ENCODE data around the gene TMEFF2. TPM values are rescaled to one million over a fixed set of nuclear protein-coding genes. Genes with fewer than 3 reads are reported as not detected.

TMEFF2 gene
- total and polyA plus RNA-seq, 8 donors = 0.18 to 1.0 (median 0.39) TPM; not detected in 2

- peaks cover 12% of the 10 kb centered on the region in 2 donors for H3K4me1 ChIP-seq
- H3K4me3 ChIP-seq = no peak overlapping the region
- H3K27ac ChIP-seq = no peak overlapping the region
- no peak for DNase-seq
- intact Hi-C loops (cut with DNase I) = no loop called here
- TF ChIP-seq, protein P1, sequence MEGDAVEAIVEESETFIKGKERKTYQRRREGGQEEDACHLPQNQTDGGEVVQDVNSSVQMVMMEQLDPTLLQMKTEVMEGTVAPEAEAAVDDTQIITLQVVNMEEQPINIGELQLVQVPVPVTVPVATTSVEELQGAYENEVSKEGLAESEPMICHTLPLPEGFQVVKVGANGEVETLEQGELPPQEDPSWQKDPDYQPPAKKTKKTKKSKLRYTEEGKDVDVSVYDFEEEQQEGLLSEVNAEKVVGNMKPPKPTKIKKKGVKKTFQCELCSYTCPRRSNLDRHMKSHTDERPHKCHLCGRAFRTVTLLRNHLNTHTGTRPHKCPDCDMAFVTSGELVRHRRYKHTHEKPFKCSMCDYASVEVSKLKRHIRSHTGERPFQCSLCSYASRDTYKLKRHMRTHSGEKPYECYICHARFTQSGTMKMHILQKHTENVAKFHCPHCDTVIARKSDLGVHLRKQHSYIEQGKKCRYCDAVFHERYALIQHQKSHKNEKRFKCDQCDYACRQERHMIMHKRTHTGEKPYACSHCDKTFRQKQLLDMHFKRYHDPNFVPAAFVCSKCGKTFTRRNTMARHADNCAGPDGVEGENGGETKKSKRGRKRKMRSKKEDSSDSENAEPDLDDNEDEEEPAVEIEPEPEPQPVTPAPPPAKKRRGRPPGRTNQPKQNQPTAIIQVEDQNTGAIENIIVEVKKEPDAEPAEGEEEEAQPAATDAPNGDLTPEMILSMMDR (IDR thresholded peaks at IDR 0.05) = peak in 1 of 2 donors; percentile 19
- no peaks in the 10 kb centered on the region for H3K9me3 ChIP-seq
- peaks cover 52 to 69% of the 10 kb centered on the region in 2 donors for H3K27me3 ChIP-seq
- no peaks in the 10 kb centered on the region for H3K36me3 ChIP-seq
- peak; percentile 52 for ATAC-seq
Measured at GRCh38 chr2:192190474-192190873, 4.3 kb downstream of the TMEFF2 start.

- H3K4me1 ChIP-seq = no peaks in the 10 kb centered on the region
- no peaks in the 10 kb centered on the region for H3K9me3 ChIP-seq
- H3K36me3 ChIP-seq = no peaks in the 10 kb centered on the region
- TF ChIP-seq, protein P1 (IDR thresholded peaks at IDR 0.05) = no peak
- H3K27me3 ChIP-seq = peaks cover 15 to 39% of the 10 kb centered on the region in 2 donors
- intact Hi-C loops (cut with DNase I) = no loop called here
- ATAC-seq (no peak), DNase-seq (no peak)
- H3K27ac ChIP-seq = no peak overlapping the region
- no peak overlapping the region for H3K4me3 ChIP-seq
Measured at GRCh38 chr2:192186806-192187205, 7.9 kb downstream of the TMEFF2 start.

- Histone ChIP-seq H3K4me1 (no peaks in the 10 kb centered on the region), H3K9me3 (no peaks in the 10 kb centered on the region), H3K4me3 (no peak overlapping the region), H3K27ac (no peak overlapping the region), H3K27me3 (peaks cover 0 to 14% of the 10 kb centered on the region in 2 donors), H3K36me3 (no peaks in the 10 kb centered on the region)
- intact Hi-C loops (cut with DNase I) = no loop called here
- DNase-seq (no peak), ATAC-seq (no peak)
- TF ChIP-seq, protein P1 (IDR thresholded peaks at IDR 0.05) = no peak
Measured at GRCh38 chr2:192184349-192184748, 10.4 kb downstream of the TMEFF2 start.

- TF ChIP-seq, protein P1 (IDR thresholded peaks at IDR 0.05) = no peak
- Histone ChIP-seq H3K4me1 (no peaks in the 10 kb centered on the region), H3K36me3 (no peaks in the 10 kb centered on the region), H3K9me3 (no peaks in the 10 kb centered on the region), H3K4me3 (no peak overlapping the region), H3K27ac (no peak overlapping the region), H3K27me3 (peaks cover 0 to 6% of the 10 kb centered on the region in 2 donors)
- ATAC-seq (no peak), DNase-seq (no peak)
- intact Hi-C loops (cut with DNase I) = no loop called here
Measured at GRCh38 chr2:192183296-192183695, 11.4 kb downstream of the TMEFF2 start.

DNA sequence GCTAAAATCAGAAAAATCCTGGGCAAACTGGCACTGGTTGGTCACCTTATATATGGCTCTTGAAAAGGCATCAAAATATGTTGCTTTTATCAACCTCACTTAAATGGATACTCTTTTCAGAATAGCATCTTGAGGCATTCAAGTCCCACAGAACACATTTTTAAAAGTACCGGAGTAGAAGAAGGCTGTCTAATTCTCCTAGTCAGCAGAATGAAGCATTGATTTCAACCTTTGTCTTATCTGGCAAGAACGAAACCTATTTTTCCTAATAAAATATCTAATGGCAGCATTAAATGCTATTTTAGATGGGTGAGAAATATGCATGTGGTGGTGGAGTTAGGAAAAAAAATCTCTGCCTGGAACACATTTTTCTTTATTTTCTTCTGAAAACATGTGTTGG is 27.8 kb downstream of the TMEFF2 start:
- ATAC-seq (no peak), DNase-seq (no peak)
- Histone ChIP-seq H3K27me3 (peaks cover 0 to 4% of the 10 kb centered on the region in 2 donors), H3K36me3 (no peaks in the 10 kb centered on the region), H3K4me3 (no peak overlapping the region), H3K4me1 (peaks cover 0 to 5% of the 10 kb centered on the region in 2 donors), H3K27ac (no peak overlapping the region), H3K9me3 (no peaks in the 10 kb centered on the region)
- intact Hi-C loops (cut with DNase I) = loop anchor here in 1 of 2 donors (10.0 kb wide), 1 partner anchor 612 kb away; no protein-coding TSS in a partner anchor
- TF ChIP-seq, protein P1 (IDR thresholded peaks at IDR 0.05) = no peak

All from left lung (tissue), 10 donors.